ENCODE measurements around the gene GAB3. TPM values are rescaled to one million over a fixed set of nuclear protein-coding genes. Genes with fewer than 3 reads are reported as not detected.

The GAB3 gene
- polyA plus RNA-seq, 1 of the 3 experiments (the other 2 are of a cell fraction): 4.5 TPM

DNA sequence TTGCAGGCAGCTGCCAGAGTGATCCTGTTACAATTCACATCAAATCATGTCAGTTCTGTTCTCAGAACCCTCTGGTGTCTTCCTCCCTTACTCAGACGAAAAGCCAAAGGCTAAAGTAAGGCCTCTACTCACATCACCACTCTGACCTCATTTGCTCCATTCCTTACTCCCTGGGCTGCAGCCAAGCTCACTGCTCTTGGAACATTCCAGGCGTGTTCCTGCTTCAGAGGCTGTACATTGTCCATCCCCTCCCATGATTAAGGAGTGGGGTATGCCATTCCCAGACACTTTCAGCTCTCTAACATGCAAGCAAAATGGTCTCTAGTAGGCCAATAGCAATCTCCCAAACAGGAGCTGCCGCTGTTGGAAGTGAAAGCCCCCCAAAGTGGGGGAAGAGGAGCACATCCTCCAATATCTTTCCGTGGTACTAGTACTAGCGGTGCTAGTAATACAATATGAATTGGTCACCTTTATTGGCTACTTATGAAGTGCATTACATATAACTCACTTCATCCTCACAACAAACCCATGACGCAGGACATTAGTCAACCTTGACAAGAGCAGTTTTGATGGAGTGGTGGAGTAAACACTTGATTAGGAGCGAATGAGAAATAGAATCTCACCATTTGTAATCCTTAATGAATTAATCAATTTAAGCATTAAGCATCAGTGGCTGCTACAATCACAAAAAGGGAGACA lies 15.0 kb downstream of the GAB3 start (continued):
- TF ChIP-seq, protein P1, sequence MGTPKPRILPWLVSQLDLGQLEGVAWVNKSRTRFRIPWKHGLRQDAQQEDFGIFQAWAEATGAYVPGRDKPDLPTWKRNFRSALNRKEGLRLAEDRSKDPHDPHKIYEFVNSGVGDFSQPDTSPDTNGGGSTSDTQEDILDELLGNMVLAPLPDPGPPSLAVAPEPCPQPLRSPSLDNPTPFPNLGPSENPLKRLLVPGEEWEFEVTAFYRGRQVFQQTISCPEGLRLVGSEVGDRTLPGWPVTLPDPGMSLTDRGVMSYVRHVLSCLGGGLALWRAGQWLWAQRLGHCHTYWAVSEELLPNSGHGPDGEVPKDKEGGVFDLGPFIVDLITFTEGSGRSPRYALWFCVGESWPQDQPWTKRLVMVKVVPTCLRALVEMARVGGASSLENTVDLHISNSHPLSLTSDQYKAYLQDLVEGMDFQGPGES (IDR thresholded peaks at IDR 0.05; ENCODE audit: low read depth, low read length): no peak
- TF ChIP-seq NRF1 (IDR thresholded peaks at IDR 0.05; ENCODE audit: low read depth, low read length) (no peak), YY1 (IDR thresholded peaks at IDR 0.05; ENCODE audit: low read depth) (no peak), ELF1 (IDR thresholded peaks at IDR 0.05) (no peak)
- TF ChIP-seq, protein P2, sequence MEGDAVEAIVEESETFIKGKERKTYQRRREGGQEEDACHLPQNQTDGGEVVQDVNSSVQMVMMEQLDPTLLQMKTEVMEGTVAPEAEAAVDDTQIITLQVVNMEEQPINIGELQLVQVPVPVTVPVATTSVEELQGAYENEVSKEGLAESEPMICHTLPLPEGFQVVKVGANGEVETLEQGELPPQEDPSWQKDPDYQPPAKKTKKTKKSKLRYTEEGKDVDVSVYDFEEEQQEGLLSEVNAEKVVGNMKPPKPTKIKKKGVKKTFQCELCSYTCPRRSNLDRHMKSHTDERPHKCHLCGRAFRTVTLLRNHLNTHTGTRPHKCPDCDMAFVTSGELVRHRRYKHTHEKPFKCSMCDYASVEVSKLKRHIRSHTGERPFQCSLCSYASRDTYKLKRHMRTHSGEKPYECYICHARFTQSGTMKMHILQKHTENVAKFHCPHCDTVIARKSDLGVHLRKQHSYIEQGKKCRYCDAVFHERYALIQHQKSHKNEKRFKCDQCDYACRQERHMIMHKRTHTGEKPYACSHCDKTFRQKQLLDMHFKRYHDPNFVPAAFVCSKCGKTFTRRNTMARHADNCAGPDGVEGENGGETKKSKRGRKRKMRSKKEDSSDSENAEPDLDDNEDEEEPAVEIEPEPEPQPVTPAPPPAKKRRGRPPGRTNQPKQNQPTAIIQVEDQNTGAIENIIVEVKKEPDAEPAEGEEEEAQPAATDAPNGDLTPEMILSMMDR (IDR thresholded peaks at IDR 0.05): no peak
- TF ChIP-seq, protein P3, sequence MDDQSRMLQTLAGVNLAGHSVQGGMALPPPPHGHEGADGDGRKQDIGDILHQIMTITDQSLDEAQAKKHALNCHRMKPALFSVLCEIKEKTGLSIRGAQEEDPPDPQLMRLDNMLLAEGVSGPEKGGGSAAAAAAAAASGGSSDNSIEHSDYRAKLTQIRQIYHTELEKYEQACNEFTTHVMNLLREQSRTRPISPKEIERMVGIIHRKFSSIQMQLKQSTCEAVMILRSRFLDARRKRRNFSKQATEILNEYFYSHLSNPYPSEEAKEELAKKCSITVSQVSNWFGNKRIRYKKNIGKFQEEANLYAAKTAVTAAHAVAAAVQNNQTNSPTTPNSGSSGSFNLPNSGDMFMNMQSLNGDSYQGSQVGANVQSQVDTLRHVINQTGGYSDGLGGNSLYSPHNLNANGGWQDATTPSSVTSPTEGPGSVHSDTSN (IDR thresholded peaks at IDR 0.05): peak; percentile 57

DNA sequence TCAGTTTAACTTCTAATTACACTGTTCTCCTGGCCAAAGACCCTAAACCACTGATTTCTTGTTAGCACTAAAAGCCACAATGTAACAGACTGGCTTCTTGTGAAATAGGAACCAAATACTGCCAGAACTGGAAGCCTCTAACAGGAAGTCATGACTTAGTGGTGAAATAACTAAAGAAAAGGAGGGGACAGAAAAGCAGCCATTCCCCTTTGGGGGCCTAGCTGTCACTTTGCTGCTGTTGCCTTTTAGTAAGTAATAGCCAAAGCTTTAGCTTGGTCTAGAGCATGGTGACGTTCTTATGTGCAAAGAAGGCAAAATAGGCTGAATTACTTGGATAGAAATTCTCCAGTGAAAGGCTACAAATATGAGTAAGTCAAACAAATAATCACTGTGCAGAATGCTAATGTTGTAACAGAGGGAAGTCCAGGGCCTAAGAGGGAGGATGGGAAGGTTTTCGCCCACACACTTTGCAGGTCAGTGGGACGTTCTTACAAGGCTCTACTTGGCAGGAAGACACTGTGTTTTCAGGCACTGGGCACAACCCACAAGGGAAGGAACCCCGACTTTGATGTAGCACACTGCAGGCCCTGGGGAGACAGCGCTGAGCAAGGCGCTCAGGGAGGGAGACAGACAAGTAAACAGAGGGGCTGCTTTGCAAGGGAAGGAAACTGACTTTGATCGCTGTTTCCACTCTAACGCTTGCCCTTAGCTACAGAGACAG lies 16.7 kb downstream of the GAB3 start:
- H4K20me1 ChIP-seq (ENCODE audit: insufficient read depth): no peaks in the 10 kb centered on the region
- H3K27ac ChIP-seq (ENCODE audit: low read depth in 2 of 2, low read length in 1 of 2): peak overlapping the region in 1 of 2 experiments; percentile 22; a peak in 2 of 4 replicates
- 50% methylated on average over 8 of the region's 8 CpGs for WGBS (ENCODE audit: low lambda C conversion rate)
- POLR2A ChIA-PET: no interaction called here
- peaks cover 21% of the 10 kb centered on the region for H3F3A ChIP-seq (replicated peaks; ENCODE audit: insufficient read depth)
- H3K36me3 ChIP-seq (replicated peaks in 1 of 2; ENCODE audit: control insufficient read depth in 1 of 2, insufficient read depth in 2 of 2, low read length in 1 of 2): no peaks in the 10 kb centered on the region
- H2AFZ ChIP-seq (ENCODE audit: low read depth): peak overlapping the region; percentile 11; the same call in 1 of the 2 replicates
- TF ChIP-seq, protein P3 (IDR thresholded peaks at IDR 0.05): no peak
- TF ChIP-seq MEF2A (IDR thresholded peaks at IDR 0.05; ENCODE audit: borderline replicate concordance, low read depth) (no peak), TCF12 (IDR thresholded peaks at IDR 0.05) (no peak), TAF1 (IDR thresholded peaks at IDR 0.05; ENCODE audit: borderline replicate concordance, low read depth, low read length) (no peak), GATA2 (CRISPR knock-in tag; IDR thresholded peaks at IDR 0.05) (no peak), YY1 (IDR thresholded peaks at IDR 0.05; ENCODE audit: low read depth) (no peak), GABPA (IDR thresholded peaks at IDR 0.05; ENCODE audit: low read depth) (no peak), MXI1 (IDR thresholded peaks at IDR 0.05; ENCODE audit: low read depth, low read length) (no peak), SIN3A (IDR thresholded peaks at IDR 0.05; ENCODE audit: borderline replicate concordance, low read depth, low read length) (no peak), FOXM1 (IDR thresholded peaks at IDR 0.05; ENCODE audit: low read depth) (no peak), SMC3 (IDR thresholded peaks at IDR 0.05; ENCODE audit: low read depth, low read length) (no peak), FOXJ3 (CRISPR knock-in tag; IDR thresholded peaks at IDR 0.05) (no peak)
- TF ChIP-seq, protein P4, sequence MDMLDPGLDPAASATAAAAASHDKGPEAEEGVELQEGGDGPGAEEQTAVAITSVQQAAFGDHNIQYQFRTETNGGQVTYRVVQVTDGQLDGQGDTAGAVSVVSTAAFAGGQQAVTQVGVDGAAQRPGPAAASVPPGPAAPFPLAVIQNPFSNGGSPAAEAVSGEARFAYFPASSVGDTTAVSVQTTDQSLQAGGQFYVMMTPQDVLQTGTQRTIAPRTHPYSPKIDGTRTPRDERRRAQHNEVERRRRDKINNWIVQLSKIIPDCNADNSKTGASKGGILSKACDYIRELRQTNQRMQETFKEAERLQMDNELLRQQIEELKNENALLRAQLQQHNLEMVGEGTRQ (IDR thresholded peaks at IDR 0.05; ENCODE audit: borderline replicate concordance, low read depth, low read length): no peak
- TF ChIP-seq, protein P5, sequence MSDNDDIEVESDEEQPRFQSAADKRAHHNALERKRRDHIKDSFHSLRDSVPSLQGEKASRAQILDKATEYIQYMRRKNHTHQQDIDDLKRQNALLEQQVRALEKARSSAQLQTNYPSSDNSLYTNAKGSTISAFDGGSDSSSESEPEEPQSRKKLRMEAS (IDR thresholded peaks at IDR 0.05; ENCODE audit: low read depth): no peak
- TF ChIP-seq, protein P6, sequence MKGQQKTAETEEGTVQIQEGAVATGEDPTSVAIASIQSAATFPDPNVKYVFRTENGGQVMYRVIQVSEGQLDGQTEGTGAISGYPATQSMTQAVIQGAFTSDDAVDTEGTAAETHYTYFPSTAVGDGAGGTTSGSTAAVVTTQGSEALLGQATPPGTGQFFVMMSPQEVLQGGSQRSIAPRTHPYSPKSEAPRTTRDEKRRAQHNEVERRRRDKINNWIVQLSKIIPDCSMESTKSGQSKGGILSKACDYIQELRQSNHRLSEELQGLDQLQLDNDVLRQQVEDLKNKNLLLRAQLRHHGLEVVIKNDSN (IDR thresholded peaks at IDR 0.05; ENCODE audit: borderline replicate concordance, low read depth): no peak
- no peaks in the 10 kb centered on the region for H3K9me3 ChIP-seq
- peaks cover 7 to 36% of the 10 kb centered on the region in 2 experiments; a peak in 3 of 4 replicates for H3K4me1 ChIP-seq (ENCODE audit: control insufficient read depth in 1 of 2, insufficient read depth in 2 of 2, low read depth in 1 of 2, low read length in 1 of 2)
- peak overlapping the region; percentile 35; the same call in 1 of the 2 replicates for H3K4me2 ChIP-seq
- no peak overlapping the region for H3K4me3 ChIP-seq (ENCODE audit: low read depth in 2 of 2, low read length in 1 of 2)
- H3K27me3 ChIP-seq (ENCODE audit: insufficient read depth): no peaks in the 10 kb centered on the region
- CTCF ChIA-PET: interaction anchor here (1.9 kb wide), 1 partner anchor 15 kb away, joined by 8 read pairs; no protein-coding TSS in a partner anchor
- H3K9ac ChIP-seq: no peak overlapping the region
- no peaks in the 10 kb centered on the region for H3K79me2 ChIP-seq (ENCODE audit: insufficient read depth)
- no peak for DNase-seq
- H3K9me2 ChIP-seq: no peaks in the 10 kb centered on the region

Data from SK-N-SH (cell line).